Endothelial cell of umbilical vein (primary cell): Measurements from ENCODE around the gene CEACAM21. TPM values are rescaled to one million over a fixed set of nuclear protein-coding genes. Genes with fewer than 3 reads are reported as not detected.

Experiments used
- BruUV-seq: library from RNA; stranded (reverse); fragments of 400-500 nt; replicated peaks from 2 replicates; lab custom pipeline; 2021; lab: Mats Ljungman, UMichigan
- CTCF ChIA-PET: fragments of 300-600, 350-600 bp; sonication (Branson Sonifier 250); formaldehyde crosslinking; loops from one replicate; lab custom pipeline; 2021; ENCODE audit warnings: antibody characterized with exemption, inconsistent platforms; lab: Charles Lee
- POLR2A ChIA-PET: fragments of 300-600, 350-600 bp; sonication (Branson Sonifier 250); formaldehyde crosslinking; loops from one replicate; lab custom pipeline; 2021; ENCODE audit warnings: antibody characterized with exemption, inconsistent platforms; lab: Charles Lee
- DNase-seq: peaks from one replicate; pipeline ENCODE4 v3.0.0-alpha.2; 2011; ENCODE audit warnings: low read depth, low spot score
- FAIRE-seq: peaks from 2 replicates; lab custom pipeline; 2011; peaks lifted over from hg19 to GRCh38; lab: Jason Lieb, UNC
- H2AFZ ChIP-seq: 2 replicates; pipeline ENCODE4 v1.6.0; 2012; ENCODE audit warnings: low read depth, low read length, control low read depth, inconsistent platforms
- H3K27ac ChIP-seq: 2 replicates; pipeline ENCODE4 v1.5.1; 2011; ENCODE audit warnings: low read depth, mild to moderate bottlenecking, control low read depth, low read length, moderate library complexity; ENCODE audit not compliant: insufficient read depth
- H3K27me3 ChIP-seq, 2 experiments: 2 replicates each; pipeline versions ENCODE4 v1.6.0 to v1.6.1; 2011; ENCODE audit warnings: low read length in 2 of 2, mixed read lengths in 1 of 2; ENCODE audit not compliant: control insufficient read depth in 2 of 2, insufficient read depth in 2 of 2
- H3K36me3 ChIP-seq, 2 experiments: 2 replicates in 1 of 2; 3 replicates in 1 of 2; pipeline ENCODE4 v1.5.1; 2011; ENCODE audit warnings: low read length in 2 of 2, mild to moderate bottlenecking in 1 of 2, moderate library complexity in 1 of 2; ENCODE audit not compliant: control insufficient read depth in 2 of 2, insufficient read depth in 2 of 2; ENCODE audit errors: extremely low read depth in 1 of 2
- H3K4me1 ChIP-seq: 3 replicates; pipeline ENCODE4 v1.5.1; 2011; ENCODE audit warnings: mild to moderate bottlenecking, low read length; ENCODE audit not compliant: control insufficient read depth, insufficient read depth; ENCODE audit errors: extremely low read depth
- H3K4me2 ChIP-seq: 2 replicates; pipeline ENCODE4 v1.6.1; 2011; ENCODE audit warnings: low read length, control low read depth, mixed read lengths; ENCODE audit not compliant: insufficient read depth
- H3K4me3 ChIP-seq, 3 experiments: fragments of 200-600 bp in 1 of 3; sonication (generic), shearing (Covaris generic) in 1 of 3; replicated peaks in 1 of 3; 2 replicates each; pipeline ENCODE4 v1.5.1; 2011 to 2016; ENCODE audit warnings: control low read depth in 3 of 3, low read length in 3 of 3, mild to moderate bottlenecking in 2 of 3, inconsistent platforms in 1 of 3, low read depth in 1 of 3, moderate library complexity in 1 of 3; ENCODE audit not compliant: insufficient read depth in 1 of 3
- H3K79me2 ChIP-seq: 2 replicates; pipeline ENCODE4 v1.6.0; 2012; ENCODE audit warnings: low read length, inconsistent platforms; ENCODE audit not compliant: control insufficient read depth, insufficient read depth
- H3K9ac ChIP-seq: replicated peaks from 2 replicates; pipeline ENCODE3; 2011; ENCODE audit warnings: low read length, control low read depth; ENCODE audit not compliant: insufficient read depth; ENCODE audit errors: extremely low read depth
- H3K9me1 ChIP-seq: replicated peaks from 3 replicates; pipeline ENCODE4 v1.6.0; 2011; ENCODE audit warnings: mild to moderate bottlenecking, low read length; ENCODE audit not compliant: control insufficient read depth, insufficient read depth; ENCODE audit errors: extremely low read depth
- H3K9me3 ChIP-seq: replicated peaks from 2 replicates; pipeline ENCODE4 v1.5.1; 2012; ENCODE audit warnings: low read length, inconsistent platforms; ENCODE audit not compliant: control insufficient read depth, insufficient read depth
- H4K20me1 ChIP-seq: replicated peaks from 2 replicates; pipeline ENCODE3; 2011; ENCODE audit warnings: mild to moderate bottlenecking, low read length; ENCODE audit not compliant: control insufficient read depth, insufficient read depth; ENCODE audit errors: extremely low read depth
- EZH2 ChIP-seq: IDR thresholded peaks from 2 replicates; pipeline ENCODE4 v1.6.1; 2012; ENCODE audit warnings: borderline replicate concordance, low read depth, mild to moderate bottlenecking, moderate library complexity, low read length, inconsistent platforms; ENCODE audit not compliant: severe bottlenecking
- FOS ChIP-seq: IDR thresholded peaks from 2 replicates; pipeline ENCODE4 v1.6.1; 2011; ENCODE audit warnings: mild to moderate bottlenecking, low read length, moderate library complexity, borderline replicate concordance; ENCODE audit not compliant: insufficient read depth
- GATA2 ChIP-seq: IDR thresholded peaks from 2 replicates; pipeline ENCODE4 v1.7.0; 2011; ENCODE audit warnings: low read depth, mild to moderate bottlenecking, moderate library complexity, mixed read lengths, low read length; ENCODE audit not compliant: insufficient read length, insufficient read depth
- JUN ChIP-seq: IDR thresholded peaks from 2 replicates; pipeline ENCODE4 v1.6.1; 2011; ENCODE audit warnings: borderline replicate concordance, low read depth; ENCODE audit not compliant: insufficient read length, insufficient read depth
- MAX ChIP-seq: IDR thresholded peaks from 2 replicates; pipeline ENCODE4 v1.6.1; 2011; ENCODE audit not compliant: insufficient read depth, insufficient read length
- MYC ChIP-seq: IDR thresholded peaks from one replicate; pipeline ENCODE4 v1.6.1; 2011; ENCODE audit warnings: mild to moderate bottlenecking, low read depth, low read length
- POLR2A ChIP-seq: IDR thresholded peaks from 2 replicates; pipeline ENCODE4 v1.6.1; 2012; ENCODE audit warnings: low read depth, mild to moderate bottlenecking, control low read depth, low read length
- POLR2AphosphoS5 ChIP-seq: IDR thresholded peaks from 2 replicates; pipeline ENCODE4 v1.6.1; 2012; ENCODE audit warnings: low read depth, mild to moderate bottlenecking, control low read depth, low read length, moderate library complexity; ENCODE audit not compliant: insufficient read depth
- dilution Hi-C: fragments of 300-500 bp; cut with MboI; formaldehyde crosslinking; loops from one replicate; pipeline ENCODE4 v1.15.0; 2019; ENCODE audit warnings: low sequenced_read_pairs; ENCODE audit not compliant: extremely low pct_ligation_motif_present
- intact Hi-C: fragments of 100-400 bp; cut with micrococcal nuclease; formaldehyde crosslinking; loops from one replicate; pipeline ENCODE4 v1.10.0; 2022
- polyA plus RNA-seq, 4 experiments: library from polyadenylated mRNA; depleted of rRNA in 3 of 4; stranded (reverse) in 3 of 4; unstranded in 1 of 4; fragments of >200 nt; gene quantifications; 2 replicates each; pipeline versions ENCODE4 v1.2.1 to v1.2.3, GENCODE V29; 2011 to 2012; ENCODE audit warnings: missing spikeins in 1 of 4
- total RNA-seq: library from RNA; stranded (reverse); gene quantifications from 2 replicates; pipeline ENCODE4 v1.2.3, GENCODE V29; 2021
- TF ChIP-seq, protein P1 (sequence below), 2 donors: IDR thresholded peaks; 1 replicate in 1 of 2; 2 replicates in 1 of 2; pipeline ENCODE4 v1.5.1; 2011; ENCODE audit warnings: low read length in 2 of 2, mild to moderate bottlenecking in 2 of 2, moderate library complexity in 2 of 2, control low read depth in 1 of 2, inconsistent platforms in 1 of 2, low read depth in 1 of 2; ENCODE audit not compliant: insufficient read depth in 1 of 2; ENCODE audit errors: extremely low read depth in 1 of 2

CEACAM21 gene
- total and polyA plus RNA-seq, 2 donors (not counting 3 experiments of a cell fraction or from before 2014, with no cell fraction given) = 0.81 to 1.7 TPM

DNA sequence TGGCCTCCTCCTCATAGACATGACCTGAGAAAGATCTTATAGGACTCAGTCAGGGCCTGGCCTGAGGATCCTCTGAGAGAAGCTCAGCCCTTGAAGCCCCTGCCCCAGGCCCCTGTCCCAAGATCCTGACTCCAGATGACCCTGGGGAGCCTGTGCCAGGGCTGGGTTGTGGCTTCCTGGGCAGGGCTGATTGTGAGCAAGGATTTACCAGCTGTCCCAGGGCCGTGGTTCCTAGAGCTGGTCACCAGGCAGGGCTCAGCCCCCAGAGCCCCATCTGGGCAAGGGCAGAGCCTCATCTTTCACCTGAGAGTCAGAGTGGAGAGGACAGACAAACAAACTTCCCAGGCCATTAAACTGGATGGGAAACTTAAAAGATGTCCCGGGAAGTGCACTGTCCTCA is 1.9 kb downstream of the CEACAM21 start:
- ChIA-PET POLR2A (no interaction called here), CTCF (no interaction called here)
- Histone ChIP-seq H3K9me1 (no peaks in the 10 kb centered on the region), H3K79me2 (no peaks in the 10 kb centered on the region), H3K27me3 (peaks cover 4 to 15% of the 10 kb centered on the region in 2 experiments), H3K4me3 (no peak overlapping the region), H3K9ac (no peak overlapping the region), H3K36me3 (no peaks in the 10 kb centered on the region), H3K4me1 (no peaks in the 10 kb centered on the region), H4K20me1 (no peaks in the 10 kb centered on the region), H3K4me2 (no peak overlapping the region), H2AFZ (no peak overlapping the region), H3K9me3 (no peaks in the 10 kb centered on the region), H3K27ac (no peak overlapping the region)
- dilution Hi-C loops (no loop called here), intact Hi-C loops (no loop called here)
- TF ChIP-seq GATA2 = no peak
- no peak for TF ChIP-seq MYC
- TF ChIP-seq, protein P1, sequence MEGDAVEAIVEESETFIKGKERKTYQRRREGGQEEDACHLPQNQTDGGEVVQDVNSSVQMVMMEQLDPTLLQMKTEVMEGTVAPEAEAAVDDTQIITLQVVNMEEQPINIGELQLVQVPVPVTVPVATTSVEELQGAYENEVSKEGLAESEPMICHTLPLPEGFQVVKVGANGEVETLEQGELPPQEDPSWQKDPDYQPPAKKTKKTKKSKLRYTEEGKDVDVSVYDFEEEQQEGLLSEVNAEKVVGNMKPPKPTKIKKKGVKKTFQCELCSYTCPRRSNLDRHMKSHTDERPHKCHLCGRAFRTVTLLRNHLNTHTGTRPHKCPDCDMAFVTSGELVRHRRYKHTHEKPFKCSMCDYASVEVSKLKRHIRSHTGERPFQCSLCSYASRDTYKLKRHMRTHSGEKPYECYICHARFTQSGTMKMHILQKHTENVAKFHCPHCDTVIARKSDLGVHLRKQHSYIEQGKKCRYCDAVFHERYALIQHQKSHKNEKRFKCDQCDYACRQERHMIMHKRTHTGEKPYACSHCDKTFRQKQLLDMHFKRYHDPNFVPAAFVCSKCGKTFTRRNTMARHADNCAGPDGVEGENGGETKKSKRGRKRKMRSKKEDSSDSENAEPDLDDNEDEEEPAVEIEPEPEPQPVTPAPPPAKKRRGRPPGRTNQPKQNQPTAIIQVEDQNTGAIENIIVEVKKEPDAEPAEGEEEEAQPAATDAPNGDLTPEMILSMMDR (IDR thresholded peaks at IDR 0.05; ENCODE audit: extremely low read depth in 1 of 2, insufficient read depth in 1 of 2, low read depth in 1 of 2, low read length in 2 of 2) = no peak
- no peak for TF ChIP-seq POLR2A
- no peak for TF ChIP-seq FOS
- no peak for TF ChIP-seq MAX
- no peak for TF ChIP-seq EZH2
- no peak for TF ChIP-seq POLR2AphosphoS5
- TF ChIP-seq JUN = no peak
- no TSS peak for BruUV-seq
- no peak for DNase-seq
- no peak for FAIRE-seq
